NT2/D1 (cell line): Measurements from ENCODE around the gene SPIRE2.

Source experiments
- SUZ12 ChIP-seq: IDR thresholded peaks from 2 replicates; pipeline ENCODE4 v1.6.1; 2011; ENCODE audit not compliant: insufficient read length, insufficient read depth; ENCODE audit errors: extremely low read depth
- YY1 ChIP-seq: IDR thresholded peaks from 2 replicates; pipeline ENCODE4 v1.6.1; 2011; ENCODE audit not compliant: insufficient read length, insufficient read depth
- ZNF274 ChIP-seq: IDR thresholded peaks from 2 replicates; pipeline ENCODE4 v1.6.1; 2011; ENCODE audit warnings: mild to moderate bottlenecking, low read depth, low read length

- no peak for TF ChIP-seq YY1
- no peak for TF ChIP-seq SUZ12
- no peak for TF ChIP-seq ZNF274
These were observed 83.1 kb downstream of the SPIRE2 start for GRCh38 chr16:89911375-89911774.
